CD4-positive, alpha-beta T cell treated with Interleukin-6 at 100 ng/mL for 8 hours (primary cell): ENCODE measurements around the gene SLC43A2.
A peak's percentile ranks its signal among the peaks of the same experiment; 100 is the strongest.

Experiments used
- DNase-seq: peaks from one replicate; pipeline ENCODE4 v3.0.0-alpha.2; 2020; ENCODE audit warnings: mixed read lengths, low spot score

Gene SLC43A2

DNA sequence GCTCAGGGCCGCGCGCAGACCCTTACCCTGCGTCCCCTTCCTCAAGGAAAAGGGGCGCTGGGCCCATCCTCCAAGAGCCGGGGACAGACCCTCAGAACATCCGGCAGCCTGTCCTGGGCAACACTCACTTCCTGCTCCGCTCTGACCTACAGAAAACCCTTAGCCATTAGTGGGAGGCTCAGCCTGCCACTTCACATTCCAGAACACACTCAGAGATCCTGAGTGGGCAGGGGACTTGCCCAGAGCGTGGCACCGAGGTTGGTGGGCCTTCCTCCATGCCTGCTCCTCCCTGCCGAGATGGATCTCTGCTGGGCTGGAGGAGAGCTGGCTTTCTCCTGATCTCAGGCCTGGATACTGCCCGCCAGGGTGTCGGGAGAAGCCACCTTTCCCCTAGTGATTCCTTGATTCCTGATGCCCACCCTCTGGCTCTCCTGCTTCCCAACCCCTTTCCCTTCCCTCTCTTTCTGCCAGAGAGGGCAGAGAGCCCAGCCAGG is 15.4 kb upstream of the SLC43A2 start:
- no peak for DNase-seq

GRCh38 chr17:1643293-1643998 is 14.8 kb upstream of the SLC43A2 start:
- peak; percentile 56 for DNase-seq

GRCh38 chr17:1641065-1641403 is 12.4 kb upstream of the SLC43A2 start:
- no peak for DNase-seq

DNA sequence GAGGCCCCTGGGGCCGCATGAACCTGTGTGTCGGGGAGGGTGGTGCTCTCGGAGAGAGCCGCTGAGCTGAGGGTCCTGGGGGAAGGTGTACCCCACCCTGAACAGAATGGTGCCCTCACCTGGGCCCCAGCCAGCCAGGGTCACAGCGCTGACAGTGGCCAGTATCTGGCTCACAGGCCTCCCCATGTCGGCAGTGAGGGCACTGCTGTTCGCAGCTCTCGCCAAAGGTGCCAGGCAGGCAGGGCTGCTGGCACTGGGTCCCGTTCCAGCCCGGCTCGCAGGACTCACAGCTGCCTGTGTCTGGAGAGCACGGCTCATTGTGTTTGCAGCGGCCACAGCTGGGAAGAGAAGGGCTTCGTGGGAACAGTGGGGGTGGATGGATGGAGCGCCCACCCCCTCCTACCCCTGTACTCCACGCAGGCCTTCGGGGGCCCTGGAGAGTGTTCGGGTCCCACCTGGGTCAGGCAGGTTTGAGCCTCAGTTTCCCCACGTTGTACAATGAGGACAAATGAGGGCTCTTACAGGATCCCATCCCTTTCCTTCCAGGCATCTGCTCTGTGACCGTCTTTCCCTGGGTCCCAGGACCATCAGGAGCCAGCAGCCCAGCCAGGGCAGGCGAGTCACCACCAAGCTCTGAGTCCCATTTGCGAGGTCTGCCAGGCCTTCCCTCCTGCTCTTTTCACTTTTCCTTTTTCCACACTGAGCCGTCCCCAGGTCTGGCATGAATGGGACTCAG is 11.9 kb upstream of the SLC43A2 start:
- no peak for DNase-seq

DNA sequence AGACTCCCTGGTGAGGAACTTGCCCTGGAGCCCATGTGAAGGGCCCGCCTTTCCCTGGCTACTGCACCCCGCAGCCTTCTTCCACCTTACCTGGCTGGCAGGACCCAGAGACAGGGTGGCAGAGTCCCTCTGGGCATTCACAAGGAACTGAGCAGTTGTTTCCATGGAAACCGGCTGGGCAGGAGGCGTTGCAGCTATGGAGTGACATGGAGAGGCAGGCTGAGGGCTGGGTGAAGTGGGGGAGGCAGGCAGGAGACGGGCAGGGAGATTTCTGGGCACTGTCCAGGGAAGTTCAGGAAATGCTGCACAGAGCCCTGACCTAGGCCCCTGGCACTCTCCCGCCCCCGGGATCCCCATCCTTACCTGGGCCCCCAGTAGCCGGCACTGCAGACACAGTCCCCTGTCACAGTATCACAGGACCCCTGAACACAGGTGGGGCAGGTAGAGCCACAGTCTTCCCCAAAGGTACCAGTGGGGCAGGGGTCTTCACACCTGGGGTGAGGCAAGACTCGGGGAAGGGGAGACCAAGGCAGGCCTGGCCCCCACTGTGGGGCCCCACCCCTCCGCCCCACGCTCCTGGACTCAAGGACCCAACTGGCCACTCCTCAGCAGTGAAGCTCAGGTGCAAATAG is 11.0 kb upstream of the SLC43A2 start:
- DNase-seq: no peak

DNA sequence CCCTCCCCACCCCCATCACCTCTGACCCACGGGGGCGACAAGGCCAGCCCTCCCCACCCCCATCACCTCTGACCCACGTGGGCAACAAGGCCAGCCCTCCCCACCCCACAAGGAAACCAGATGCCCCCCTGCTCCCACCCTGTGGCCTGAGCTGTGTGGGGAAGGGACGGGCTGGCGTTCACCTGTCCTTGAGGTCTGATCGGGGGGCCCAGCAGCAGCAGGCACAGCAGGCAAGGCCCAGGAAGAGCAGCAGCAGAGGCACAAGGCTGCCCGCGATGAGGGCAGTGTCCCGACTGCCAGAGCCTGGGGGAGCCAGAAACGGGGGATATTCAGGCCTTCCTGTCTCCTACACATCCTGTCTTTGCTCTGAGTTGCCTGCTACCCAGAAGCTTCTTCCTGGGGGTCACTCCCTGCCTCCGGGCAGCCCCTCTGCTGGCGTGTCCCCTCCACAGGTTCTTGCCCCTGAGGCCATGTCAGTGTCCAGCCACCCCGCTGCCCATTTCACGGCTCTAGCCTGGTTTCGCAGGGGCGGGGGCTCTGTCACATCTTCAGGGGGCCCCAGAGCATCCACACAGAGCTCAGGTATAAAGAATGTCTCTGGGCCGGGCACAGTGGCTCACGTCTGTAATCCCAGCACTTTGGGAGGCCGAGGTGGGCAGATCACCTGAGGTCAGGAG is 10.1 kb upstream of the SLC43A2 start:
- no peak for DNase-seq

- no peak for DNase-seq
These were observed 9.5 kb upstream of the SLC43A2 start for GRCh38 chr17:1638171-1638590.

DNA sequence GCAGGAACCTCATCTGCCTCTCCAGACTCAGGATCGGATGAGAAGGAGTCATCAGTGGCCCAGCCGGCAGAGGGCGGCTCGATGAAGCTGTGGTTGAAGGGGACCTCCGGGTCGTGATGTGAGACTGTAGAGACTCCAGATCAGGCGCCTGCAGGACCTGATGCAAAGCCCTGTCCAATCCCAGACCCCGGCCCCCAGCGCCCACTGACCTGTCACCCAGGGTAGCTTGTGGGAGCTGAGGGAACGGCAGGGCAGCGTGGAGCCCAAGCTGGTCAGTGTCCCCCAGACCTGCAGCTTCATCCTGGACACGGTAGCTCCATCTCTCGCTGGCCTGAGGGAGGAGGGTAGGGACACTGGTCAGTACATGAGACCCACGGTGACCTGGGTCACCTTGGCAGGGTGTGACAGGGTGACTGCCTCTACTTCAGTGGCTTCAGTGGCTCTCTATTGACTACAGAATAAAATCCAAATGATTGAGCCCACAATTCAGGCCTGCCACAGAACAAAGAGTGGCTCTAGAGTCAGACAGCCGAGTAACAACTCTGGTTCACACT is 8.2 kb upstream of the SLC43A2 start:
- no peak for DNase-seq

DNA sequence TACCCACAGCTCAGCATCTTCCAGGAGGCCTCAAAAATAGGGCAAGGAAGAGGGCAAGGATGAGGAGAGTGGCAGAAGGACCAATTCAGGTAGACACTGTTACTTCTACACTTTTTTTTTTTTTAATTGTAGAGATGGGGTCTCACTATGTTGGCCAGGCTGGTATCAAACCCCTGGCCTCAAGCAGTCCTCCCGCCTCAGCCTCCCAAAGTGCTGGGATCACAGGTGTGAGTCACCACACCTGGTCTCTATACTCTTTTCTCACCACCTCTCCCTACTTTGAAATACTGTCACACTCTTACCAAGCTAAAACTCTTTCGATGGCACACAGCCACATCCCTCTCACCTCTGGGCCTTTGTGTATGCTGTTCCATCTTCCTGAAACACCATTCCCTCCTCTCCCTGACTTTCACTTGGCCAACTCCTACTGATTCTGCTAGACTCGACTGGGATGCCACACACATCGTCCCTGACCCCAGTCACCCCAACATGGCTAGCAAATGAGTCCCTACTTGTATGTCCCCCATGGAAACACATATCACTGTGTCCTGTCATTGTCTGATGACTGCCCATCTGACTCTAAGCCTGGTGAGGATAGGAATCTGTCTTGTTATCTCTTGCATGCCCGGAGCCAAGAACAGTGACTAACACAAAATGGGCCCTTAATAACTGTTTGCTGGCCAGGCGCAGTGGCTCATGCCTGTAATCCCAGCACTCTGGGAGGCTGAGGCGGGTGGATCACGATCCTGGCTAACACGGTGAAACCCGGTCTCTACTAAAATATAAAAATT is 7.2 kb upstream of the SLC43A2 start:
- DNase-seq: no peak

- DNase-seq: no peak
These were observed 6.4 kb upstream of the SLC43A2 start for GRCh38 chr17:1634841-1635650.

DNA sequence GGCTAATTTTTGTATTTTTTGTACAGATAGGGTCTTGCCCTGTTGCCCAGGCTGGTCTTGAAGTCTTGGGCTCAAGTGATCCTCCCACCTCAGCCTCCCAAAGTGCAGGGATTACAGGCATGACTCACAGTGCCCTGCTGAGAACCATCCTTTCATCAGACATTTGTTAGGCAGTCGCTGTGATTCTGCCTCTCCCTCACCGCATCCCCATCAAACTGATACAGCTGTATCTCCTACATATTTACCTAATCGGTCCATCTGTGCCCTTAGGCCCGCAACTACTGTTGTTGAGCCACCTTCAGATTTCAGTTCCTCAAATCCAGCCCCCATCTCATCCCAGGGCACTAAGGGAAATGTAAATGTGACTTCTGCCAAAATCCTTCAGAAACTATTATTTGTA is 2.0 kb upstream of the SLC43A2 start:
- DNase-seq: no peak

- peak; percentile 62 for DNase-seq
These were observed 1.1 kb upstream of the SLC43A2 start for GRCh38 chr17:1629504-1630310.

DNA sequence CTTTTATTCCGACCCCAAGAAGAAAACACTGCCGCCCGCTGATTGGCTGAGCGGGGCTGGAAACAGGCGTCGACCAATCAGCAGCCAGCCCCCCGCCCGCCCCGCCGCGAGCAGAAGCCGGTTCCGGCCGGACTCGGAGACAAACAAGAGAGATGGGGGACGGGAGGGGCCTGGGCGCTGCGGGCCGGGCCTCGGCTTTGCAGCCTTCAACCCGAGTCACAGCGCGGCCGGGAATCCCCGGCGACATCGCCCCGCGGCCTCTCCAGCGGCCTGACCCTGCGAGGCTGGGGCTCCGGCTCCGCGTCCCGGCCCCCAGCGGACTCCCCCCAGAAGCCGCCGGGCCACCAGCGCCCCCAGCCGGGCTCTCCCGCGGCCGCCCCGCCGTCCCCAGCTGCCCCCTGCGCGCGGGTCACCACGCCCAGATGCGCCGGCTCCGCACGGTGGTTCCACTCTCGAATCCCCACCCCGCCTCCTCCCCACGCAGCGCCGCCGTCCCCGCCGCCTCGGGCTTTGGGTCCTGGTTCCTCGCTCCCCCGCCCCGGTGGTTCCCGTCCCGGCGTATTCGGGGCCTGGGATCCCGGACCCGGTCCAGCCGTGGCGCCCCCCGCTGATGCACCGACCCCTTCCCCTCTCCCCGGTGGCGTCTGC is 346 bp upstream of the SLC43A2 start:
- peak; percentile 90 for DNase-seq

GRCh38 chr17:1627182-1627981 is 1.3 kb downstream of the SLC43A2 start:
- DNase-seq: no peak

DNA sequence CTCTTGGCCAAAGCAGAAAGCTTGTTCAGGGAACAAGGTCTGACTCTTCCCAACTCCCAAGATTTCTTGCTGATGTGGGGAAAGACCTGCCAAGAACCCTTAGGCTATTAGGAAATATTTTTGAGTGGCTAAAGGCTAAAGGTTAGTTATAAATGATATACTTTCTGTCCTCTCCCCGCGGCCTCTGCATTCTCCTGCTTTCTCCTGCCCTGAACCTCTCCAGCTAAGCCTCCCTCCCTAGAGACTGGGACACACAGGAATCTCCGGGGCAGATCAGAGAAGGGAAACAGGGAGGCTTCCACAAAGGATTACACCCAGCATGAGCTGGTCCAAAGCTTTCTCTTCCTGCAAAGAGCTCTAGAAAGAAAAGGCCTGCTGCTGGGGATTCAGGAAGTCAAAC is 2.3 kb downstream of the SLC43A2 start:
- no peak for DNase-seq

DNA sequence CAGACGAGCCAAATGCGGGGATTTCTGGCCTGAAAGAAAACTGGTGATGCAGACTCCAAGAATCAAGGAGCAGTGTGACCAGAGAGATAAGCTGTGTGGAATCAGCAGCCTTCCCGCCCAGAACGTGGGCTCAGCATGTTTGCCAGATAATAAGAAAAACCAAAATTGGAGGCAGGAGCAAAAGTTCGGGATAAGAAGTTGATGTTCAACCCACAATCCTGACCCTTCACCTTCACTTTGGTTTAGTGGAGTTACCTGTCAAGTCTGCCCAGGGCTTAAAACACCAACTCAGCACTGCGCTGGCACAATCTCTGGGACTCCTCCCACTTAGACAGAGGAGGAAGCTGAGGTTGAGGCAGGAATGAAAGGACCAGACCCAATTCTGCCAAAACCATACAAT is 3.1 kb downstream of the SLC43A2 start:
- DNase-seq: no peak

DNA sequence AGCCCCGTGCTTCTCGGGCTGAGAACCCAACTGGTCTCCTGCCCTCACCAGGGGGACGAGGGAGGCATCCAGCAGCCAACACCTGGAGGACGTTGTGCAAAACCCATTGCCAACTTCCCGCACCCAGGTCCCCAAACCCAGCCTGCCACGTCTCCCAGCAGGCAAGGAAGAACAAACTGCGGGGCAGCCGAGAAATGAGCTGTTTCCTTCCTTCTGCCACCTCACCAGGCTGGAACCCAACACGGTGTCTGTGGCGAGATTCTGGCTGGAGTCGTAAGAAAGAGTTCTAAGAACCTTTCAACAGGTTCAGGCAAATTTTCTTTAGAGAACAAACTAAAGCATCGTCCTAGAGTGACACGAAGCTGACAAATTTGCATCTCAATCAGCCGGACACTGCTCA is 3.6 kb downstream of the SLC43A2 start:
- no peak for DNase-seq

DNA sequence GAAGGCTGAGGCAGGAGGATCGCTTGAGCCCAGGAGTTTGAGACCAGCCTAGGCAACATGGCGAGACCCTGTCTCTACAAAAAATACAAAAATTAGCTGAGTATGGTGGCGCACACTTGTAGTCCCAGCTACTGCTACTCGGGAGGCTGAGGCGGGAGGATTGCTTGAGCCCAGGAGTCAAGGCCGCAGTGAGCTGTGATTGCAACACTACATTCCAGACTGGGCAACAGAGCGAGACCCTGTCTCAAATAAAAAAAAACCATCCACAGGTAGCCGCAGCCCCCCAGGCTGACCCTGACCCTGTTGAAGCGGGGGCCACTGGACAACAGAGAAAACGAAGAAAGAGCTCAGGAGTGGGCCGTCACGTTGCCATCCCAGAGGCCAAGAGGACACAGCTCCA is 4.0 kb downstream of the SLC43A2 start:
- no peak for DNase-seq
